ENCODE measurements around the gene TMEM179.
A peak's percentile ranks its signal among the peaks of the same experiment; 100 is the strongest.
"Not testable (repeated sequence)": the region's sequence is repeated elsewhere in the genome, so short reads cannot be mapped to it uniquely, and the experiment has no call there.

Gene TMEM179

GRCh38 chr14:104641753-104642539 is 37.4 kb upstream of the TMEM179 start:
- Mint-ChIP-seq H3K36me3 (ENCODE audit: low read depth) (no peaks in the 10 kb centered on the region), H3K27ac (no peak overlapping the region), H3K27me3 (peaks cover 7% of the 10 kb centered on the region), H3K9me3 (no peaks in the 10 kb centered on the region), H3K4me1 (no peaks in the 10 kb centered on the region), H3K4me3 (no peak overlapping the region)
- no peak for DNase-seq
- ATAC-seq = no peak

GRCh38 chr14:104640681-104641080 is 36.1 kb upstream of the TMEM179 start:
- ATAC-seq = no peak
- H3K4me3 Mint-ChIP-seq = no peak overlapping the region
- no peaks in the 10 kb centered on the region for H3K9me3 Mint-ChIP-seq
- no peaks in the 10 kb centered on the region for H3K36me3 Mint-ChIP-seq (ENCODE audit: low read depth)
- H3K4me1 Mint-ChIP-seq = no peaks in the 10 kb centered on the region
- DNase-seq = no peak
- H3K27me3 Mint-ChIP-seq = peaks cover 7% of the 10 kb centered on the region
- no peak overlapping the region for H3K27ac Mint-ChIP-seq

GRCh38 chr14:104639885-104640548 is 35.4 kb upstream of the TMEM179 start:
- H3K9me3 Mint-ChIP-seq = no peaks in the 10 kb centered on the region
- peak; percentile 57 for DNase-seq
- no peaks in the 10 kb centered on the region for H3K4me1 Mint-ChIP-seq
- H3K4me3 Mint-ChIP-seq = no peak overlapping the region
- peak; percentile 67 for ATAC-seq
- H3K36me3 Mint-ChIP-seq (ENCODE audit: low read depth) = no peaks in the 10 kb centered on the region
- H3K27me3 Mint-ChIP-seq = peaks cover 7% of the 10 kb centered on the region
- H3K27ac Mint-ChIP-seq = no peak overlapping the region

GRCh38 chr14:104639471-104639870 is 34.9 kb upstream of the TMEM179 start:
- no peaks in the 10 kb centered on the region for H3K36me3 Mint-ChIP-seq (ENCODE audit: low read depth)
- no peak for DNase-seq
- no peak overlapping the region for H3K27ac Mint-ChIP-seq
- H3K9me3 Mint-ChIP-seq = no peaks in the 10 kb centered on the region
- ATAC-seq = no peak
- no peak overlapping the region for H3K4me3 Mint-ChIP-seq
- H3K4me1 Mint-ChIP-seq = no peaks in the 10 kb centered on the region
- H3K27me3 Mint-ChIP-seq = peaks cover 7% of the 10 kb centered on the region

GRCh38 chr14:104638927-104639450 is 34.4 kb upstream of the TMEM179 start:
- no peaks in the 10 kb centered on the region for H3K4me1 Mint-ChIP-seq

GRCh38 chr14:104638190-104638589 is 33.6 kb upstream of the TMEM179 start:
- no peak for DNase-seq
- Mint-ChIP-seq H3K9me3 (no peaks in the 10 kb centered on the region), H3K36me3 (ENCODE audit: low read depth) (no peaks in the 10 kb centered on the region), H3K4me3 (no peak overlapping the region), H3K4me1 (no peaks in the 10 kb centered on the region), H3K27me3 (peaks cover 7% of the 10 kb centered on the region), H3K27ac (no peak overlapping the region)
- no peak for ATAC-seq

More at GRCh38 chr14:104638927-104639450, 34.4 kb upstream of the TMEM179 start:
- Mint-ChIP-seq H3K9me3 (no peaks in the 10 kb centered on the region), H3K4me3 (no peak overlapping the region), H3K27me3 (peaks cover 7% of the 10 kb centered on the region), H3K36me3 (ENCODE audit: low read depth) (no peaks in the 10 kb centered on the region), H3K27ac (no peak overlapping the region)
- DNase-seq (no peak), ATAC-seq (no peak)

GRCh38 chr14:104637546-104638003 is 33.0 kb upstream of the TMEM179 start:
- Mint-ChIP-seq H3K4me3 (no peak overlapping the region), H3K36me3 (ENCODE audit: low read depth) (no peaks in the 10 kb centered on the region), H3K27me3 (peaks cover 7% of the 10 kb centered on the region), H3K27ac (no peak overlapping the region), H3K4me1 (no peaks in the 10 kb centered on the region), H3K9me3 (no peaks in the 10 kb centered on the region)
- no peak for DNase-seq
- ATAC-seq = no peak

GRCh38 chr14:104636846-104637545 is 32.4 kb upstream of the TMEM179 start:
- not testable (repeated sequence) for H3K4me1 Mint-ChIP-seq; ATAC-seq; H3K36me3 Mint-ChIP-seq (ENCODE audit: low read depth); H3K4me3 Mint-ChIP-seq; H3K27me3 Mint-ChIP-seq; H3K9me3 Mint-ChIP-seq; DNase-seq; H3K27ac Mint-ChIP-seq

- DNase-seq = no peak
- Mint-ChIP-seq H3K4me3 (no peak overlapping the region), H3K36me3 (ENCODE audit: low read depth) (no peaks in the 10 kb centered on the region), H3K27ac (no peak overlapping the region), H3K27me3 (peaks cover 7% of the 10 kb centered on the region), H3K9me3 (no peaks in the 10 kb centered on the region), H3K4me1 (no peaks in the 10 kb centered on the region)
- no peak for ATAC-seq
These were observed 31.6 kb upstream of the TMEM179 start for GRCh38 chr14:104636131-104636530.

GRCh38 chr14:104635717-104636116 is 31.1 kb upstream of the TMEM179 start:
- Mint-ChIP-seq H3K27ac (no peak overlapping the region), H3K36me3 (ENCODE audit: low read depth) (no peaks in the 10 kb centered on the region), H3K4me1 (no peaks in the 10 kb centered on the region), H3K4me3 (no peak overlapping the region), H3K9me3 (no peaks in the 10 kb centered on the region), H3K27me3 (peaks cover 7% of the 10 kb centered on the region)
- DNase-seq = no peak
- ATAC-seq = no peak

GRCh38 chr14:104634886-104635570 is 30.5 kb upstream of the TMEM179 start:
- Mint-ChIP-seq H3K4me3 (no peak overlapping the region), H3K27me3 (peaks cover 9% of the 10 kb centered on the region), H3K4me1 (no peaks in the 10 kb centered on the region), H3K27ac (no peak overlapping the region), H3K9me3 (no peaks in the 10 kb centered on the region), H3K36me3 (ENCODE audit: low read depth) (no peaks in the 10 kb centered on the region)
- DNase-seq (no peak), ATAC-seq (no peak)

- Mint-ChIP-seq H3K27me3 (peaks cover 7% of the 10 kb centered on the region), H3K27ac (no peak overlapping the region)
- ATAC-seq = no peak
These were observed 29.7 kb upstream of the TMEM179 start for GRCh38 chr14:104634138-104634760.

GRCh38 chr14:104633276-104634137 is 28.9 kb upstream of the TMEM179 start:
- peaks cover 7% of the 10 kb centered on the region for H3K27me3 Mint-ChIP-seq
- no peak for ATAC-seq
- DNase-seq = no peak
- no peak overlapping the region for H3K4me3 Mint-ChIP-seq
- H3K9me3 Mint-ChIP-seq = peaks cover 6% of the 10 kb centered on the region
- no peak overlapping the region for H3K27ac Mint-ChIP-seq
- no peaks in the 10 kb centered on the region for H3K4me1 Mint-ChIP-seq
- peaks cover 4% of the 10 kb centered on the region for H3K36me3 Mint-ChIP-seq (ENCODE audit: low read depth)

More at GRCh38 chr14:104634138-104634760, 29.7 kb upstream of the TMEM179 start:
- peaks cover under 1% of the 10 kb centered on the region for H3K36me3 Mint-ChIP-seq (ENCODE audit: low read depth)
- H3K4me3 Mint-ChIP-seq = no peak overlapping the region
- H3K9me3 Mint-ChIP-seq = peaks cover 2% of the 10 kb centered on the region
- DNase-seq = no peak
- no peaks in the 10 kb centered on the region for H3K4me1 Mint-ChIP-seq
